ENCODE data around the gene TCEAL4.

Gene TCEAL4

GRCh38 chrX:103585411-103586313, at the start of gene TCEAL4:
TSS of gene TCEAL4 (plus strand) at chrX:103585515. CDS start at chrX:103586676, 1,161 bp downstream.
- peak in 56 of 58 donors; percentile 1 to 71 (median 40) for DNase-seq

GRCh38 chrX:103536071-103536470, 49.2 kb upstream of the TCEAL4 start:
- DNase-seq: no peak

- DNase-seq: no peak
Measured at GRCh38 chrX:103536732-103537131, 48.6 kb upstream of the TCEAL4 start.

GRCh38 chrX:103537871-103538387, 47.4 kb upstream of the TCEAL4 start:
- no peak for DNase-seq

GRCh38 chrX:103538728-103539127, 46.6 kb upstream of the TCEAL4 start:
- DNase-seq: no peak

GRCh38 chrX:103539695-103540094, 45.6 kb upstream of the TCEAL4 start:
- no peak for DNase-seq

GRCh38 chrX:103540145-103540544, 45.2 kb upstream of the TCEAL4 start:
- no peak for DNase-seq

- DNase-seq: peak in 5 of 58 donors; percentile 0 to 5 (median 2)
Measured at GRCh38 chrX:103549916-103550315, 35.4 kb upstream of the TCEAL4 start.

- peak in 2 of 58 donors; percentile 12 to 18 for DNase-seq
Measured at GRCh38 chrX:103550415-103551051, 34.8 kb upstream of the TCEAL4 start.

- no peak for DNase-seq
Measured at GRCh38 chrX:103552236-103552635, 33.1 kb upstream of the TCEAL4 start.

- peak in 53 of 58 donors; percentile 3 to 72 (median 36) for DNase-seq
Measured at GRCh38 chrX:103554687-103555424, 30.5 kb upstream of the TCEAL4 start.

- DNase-seq: no peak
Measured at GRCh38 chrX:103556963-103557612, 28.2 kb upstream of the TCEAL4 start.

GRCh38 chrX:103560256-103560655, 25.1 kb upstream of the TCEAL4 start:
- no peak for DNase-seq

GRCh38 chrX:103562801-103563200, 22.5 kb upstream of the TCEAL4 start:
- no peak for DNase-seq

- no peak for DNase-seq
Measured at GRCh38 chrX:103565197-103565596, 20.1 kb upstream of the TCEAL4 start.

- no peak for DNase-seq
Measured at GRCh38 chrX:103565752-103566151, 19.6 kb upstream of the TCEAL4 start.

- no peak for DNase-seq
Measured at GRCh38 chrX:103571121-103571520, 14.2 kb upstream of the TCEAL4 start.

GRCh38 chrX:103571726-103572125, 13.6 kb upstream of the TCEAL4 start:
- DNase-seq: no peak

- no peak for DNase-seq
Measured at GRCh38 chrX:103573202-103573601, 12.1 kb upstream of the TCEAL4 start.

GRCh38 chrX:103584596-103584995, 719 bp upstream of the TCEAL4 start:
- DNase-seq: peak in 6 of 58 donors; percentile 0 to 6 (median 0)

GRCh38 chrX:103586314-103586646, 965 bp downstream of the TCEAL4 start:
- DNase-seq: peak in 26 of 58 donors; percentile 0 to 40 (median 6)
